ENCODE results near the gene RTEL1.

GRCh38 chr20:63643946-63644345 lies 14.2 kb upstream of the RTEL1 start:
- TF ChIP-seq POLR2A (IDR thresholded peaks at IDR 0.05) (no peak), CTCF (IDR thresholded peaks at IDR 0.05) (no peak)

Data from tibial nerve (tissue), 3 donors.